ENCODE results near the gene MUC6. TPM values are rescaled to one million over a fixed set of nuclear protein-coding genes. Genes with fewer than 3 reads are reported as not detected.
"Not testable (repeated sequence)": the region's sequence is repeated elsewhere in the genome, so short reads cannot be mapped to it uniquely, and the experiment has no call there.

Gene MUC6
- total RNA-seq, 1 donor from 2014 or later: not detected

- no peaks in the 10 kb centered on the region for H3K9me3 Mint-ChIP-seq (ENCODE audit: unreplicated experiment)
- H3K36me3 Mint-ChIP-seq (ENCODE audit: unreplicated experiment): peaks cover 29% of the 10 kb centered on the region
- H3K27ac Mint-ChIP-seq (ENCODE audit: unreplicated experiment): no peak overlapping the region
- no peaks in the 10 kb centered on the region for H3K27me3 Mint-ChIP-seq (ENCODE audit: unreplicated experiment)
- no peak for TF ChIP-seq CTCF (IDR thresholded peaks at IDR 0.05)
- H3K4me3 Mint-ChIP-seq (ENCODE audit: unreplicated experiment): no peak overlapping the region
- H3K4me1 Mint-ChIP-seq (ENCODE audit: unreplicated experiment): peaks cover 21% of the 10 kb centered on the region
- no peak for DNase-seq (ENCODE audit: extremely low spot score, unreplicated experiment)
These were observed 58.4 kb downstream of the MUC6 start for GRCh38 chr11:977830-978720.

GRCh38 chr11:976431-977160 lies 59.9 kb downstream of the MUC6 start:
- DNase-seq (ENCODE audit: extremely low spot score, unreplicated experiment): no peak
- Mint-ChIP-seq H3K9me3 (ENCODE audit: unreplicated experiment) (no peaks in the 10 kb centered on the region), H3K27ac (ENCODE audit: unreplicated experiment) (no peak overlapping the region), H3K27me3 (ENCODE audit: unreplicated experiment) (no peaks in the 10 kb centered on the region), H3K36me3 (ENCODE audit: unreplicated experiment) (peaks cover 41% of the 10 kb centered on the region), H3K4me1 (ENCODE audit: unreplicated experiment) (peaks cover 17% of the 10 kb centered on the region), H3K4me3 (ENCODE audit: unreplicated experiment) (no peak overlapping the region)
- TF ChIP-seq CTCF (IDR thresholded peaks at IDR 0.05): no peak

- Mint-ChIP-seq H3K27me3 (ENCODE audit: unreplicated experiment) (no peaks in the 10 kb centered on the region), H3K4me1 (ENCODE audit: unreplicated experiment) (peaks cover 11% of the 10 kb centered on the region), H3K4me3 (ENCODE audit: unreplicated experiment) (no peak overlapping the region), H3K9me3 (ENCODE audit: unreplicated experiment) (no peaks in the 10 kb centered on the region), H3K27ac (ENCODE audit: unreplicated experiment) (no peak overlapping the region), H3K36me3 (ENCODE audit: unreplicated experiment) (peaks cover 42% of the 10 kb centered on the region)
- peak; percentile 29 for TF ChIP-seq CTCF (IDR thresholded peaks at IDR 0.05)
- no peak for DNase-seq (ENCODE audit: extremely low spot score, unreplicated experiment)
These were observed 60.7 kb downstream of the MUC6 start for GRCh38 chr11:975827-976226.

DNA sequence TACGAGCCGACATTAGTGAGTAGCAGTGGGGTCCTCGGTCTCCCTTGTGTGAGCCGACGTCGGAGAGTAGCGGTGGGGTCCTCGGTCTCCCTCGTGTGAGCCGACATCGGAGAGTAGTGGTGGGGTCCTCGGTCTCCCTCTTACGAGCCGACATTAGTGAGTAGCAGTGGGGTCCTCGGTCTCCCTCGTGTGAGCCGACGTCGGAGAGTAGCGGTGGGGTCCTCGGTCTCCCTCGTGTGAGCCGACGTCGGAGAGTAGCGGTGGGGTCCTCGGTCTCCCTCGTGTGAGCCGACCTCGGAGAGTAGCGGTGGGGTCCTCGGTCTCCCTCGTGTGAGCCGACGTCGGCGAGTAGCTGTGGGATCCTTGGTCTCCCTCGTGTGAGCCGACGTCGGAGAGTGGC lies 61.1 kb downstream of the MUC6 start:
- H3K27me3 Mint-ChIP-seq (ENCODE audit: unreplicated experiment); H3K27ac Mint-ChIP-seq (ENCODE audit: unreplicated experiment); H3K4me1 Mint-ChIP-seq (ENCODE audit: unreplicated experiment); DNase-seq (ENCODE audit: extremely low spot score, unreplicated experiment); H3K4me3 Mint-ChIP-seq (ENCODE audit: unreplicated experiment); H3K9me3 Mint-ChIP-seq (ENCODE audit: unreplicated experiment): not testable (repeated sequence)
- H3K36me3 Mint-ChIP-seq (ENCODE audit: unreplicated experiment): peaks cover 47% of the 10 kb centered on the region

DNA sequence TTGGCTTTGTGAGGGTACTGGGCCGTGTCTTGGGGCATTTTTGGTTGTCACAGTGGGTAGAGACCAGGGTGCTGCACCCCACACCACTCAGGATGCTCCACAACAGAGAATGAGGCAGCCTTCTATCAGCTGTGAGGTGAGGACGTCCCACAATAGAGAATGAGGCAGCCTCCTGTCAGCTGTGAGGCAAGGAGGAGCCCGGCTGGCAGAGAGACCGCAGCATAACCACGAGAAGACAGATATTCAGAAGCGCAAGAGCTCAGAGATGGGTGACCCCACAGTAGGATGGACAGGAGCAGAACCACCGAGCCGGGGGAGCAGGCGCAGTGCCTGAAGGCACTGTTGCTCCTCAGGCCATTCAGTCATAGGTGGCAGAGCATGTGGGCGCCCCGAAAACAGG lies 63.3 kb downstream of the MUC6 start:
- no peak for DNase-seq (ENCODE audit: extremely low spot score, unreplicated experiment)
- Mint-ChIP-seq H3K4me3 (ENCODE audit: unreplicated experiment) (no peak overlapping the region), H3K36me3 (ENCODE audit: unreplicated experiment) (peaks cover 42% of the 10 kb centered on the region), H3K4me1 (ENCODE audit: unreplicated experiment) (peaks cover 5% of the 10 kb centered on the region), H3K27ac (ENCODE audit: unreplicated experiment) (no peak overlapping the region), H3K27me3 (ENCODE audit: unreplicated experiment) (no peaks in the 10 kb centered on the region), H3K9me3 (ENCODE audit: unreplicated experiment) (no peaks in the 10 kb centered on the region)
- TF ChIP-seq CTCF (IDR thresholded peaks at IDR 0.05): no peak

Data from osteocyte (in vitro differentiated cells).